Measurements from ENCODE around the gene G0S2. TPM values are rescaled to one million over a fixed set of nuclear protein-coding genes. Genes with fewer than 3 reads are reported as not detected.

G0S2 gene
- total and polyA plus RNA-seq, 9 of the 15 experiments (the other 6 are each of a cell fraction or from before 2014, with no cell fraction given): 0.18 to 65.6 (median 11.4) TPM

GRCh38 chr1:209661071-209661470 lies 14.1 kb upstream of the G0S2 start:
- Histone ChIP-seq H2AFZ (ENCODE audit: low read depth, low read length) (no peak overlapping the region), H3K4me1 (replicated peaks in 1 of 2; ENCODE audit: control insufficient read depth in 2 of 2, insufficient read depth in 2 of 2, low read length in 2 of 2) (peaks cover 5 to 6% of the 10 kb centered on the region in 2 experiments; a peak in 3 of 5 replicates), H3K27me3 (ENCODE audit: control insufficient read depth in 2 of 2, insufficient read depth in 2 of 2, low read length in 2 of 2) (peaks cover 0 to 3% of the 10 kb centered on the region in 2 experiments; a peak in 2 of 5 replicates), H4K20me1 (replicated peaks; ENCODE audit: control insufficient read depth, insufficient read depth, low read length) (no peaks in the 10 kb centered on the region), H3K79me2 (ENCODE audit: control insufficient read depth, insufficient read depth, low read length) (no peaks in the 10 kb centered on the region), H3K36me3 (ENCODE audit: control insufficient read depth, insufficient read depth, low read length) (no peaks in the 10 kb centered on the region), H3K9ac (ENCODE audit: insufficient read depth in 1 of 2, low read depth in 2 of 2, low read length in 2 of 2) (no peak overlapping the region), H3K4me3 (no peak overlapping the region), H3K9me1 (ENCODE audit: control insufficient read depth, insufficient read depth, low read length) (no peaks in the 10 kb centered on the region), H3K9me3 (replicated peaks; ENCODE audit: control insufficient read depth, insufficient read depth, low read depth, low read length) (no peaks in the 10 kb centered on the region), H3K4me2 (ENCODE audit: insufficient read depth, low read length) (no peak overlapping the region), H3K27ac (ENCODE audit: extremely low read depth, low read depth, low read length) (no peak overlapping the region)
- in situ Hi-C loops (cut with MboI) (no loop called here), intact Hi-C loops (cut with micrococcal nuclease) (no loop called here)
- no peak for ATAC-seq
- POLR2A ChIA-PET: interaction anchor here (0.8 to 1.0 kb wide), 3 partner anchors 8 to 13 kb away, joined by 3 read pairs; partner anchors contain the start of gene LAMB3
- 5% methylated on average over 1 of the region's 1 CpG for WGBS (ENCODE audit: insufficient coverage, low coverage, missing lambda C conversion rate)
- BruUV-seq (replicated peaks): no TSS peak
- CTCF ChIA-PET (ENCODE audit: low intra/inter-chr PET ratio): no interaction called here
- no peak for DNase-seq (ENCODE audit: extremely low read depth in 1 of 4, low spot score in 3 of 4)
- FAIRE-seq: no peak
- TF ChIP-seq BRD4 (IDR thresholded peaks at IDR 0.05) (no peak), NR1H2 (CRISPR knock-in tag; IDR thresholded peaks at IDR 0.05) (no peak), NFATC3 (IDR thresholded peaks at IDR 0.05) (no peak), ZNF133 (CRISPR knock-in tag; IDR thresholded peaks at IDR 0.05) (no peak), NONO (IDR thresholded peaks at IDR 0.05; ENCODE audit: low read depth in 2 of 2, low read length in 1 of 2) (no peak), E2F6 (IDR thresholded peaks at IDR 0.05; ENCODE audit: borderline replicate concordance in 1 of 2, extremely low read depth in 1 of 2, insufficient read depth in 1 of 2, insufficient read length in 1 of 2, low read depth in 1 of 2, low read length in 1 of 2, poor library complexity in 1 of 2, severe bottlenecking in 1 of 2) (no peak), SFPQ (IDR thresholded peaks at IDR 0.05; ENCODE audit: low read depth, low read length) (no peak)
- TF ChIP-seq, protein P1, sequence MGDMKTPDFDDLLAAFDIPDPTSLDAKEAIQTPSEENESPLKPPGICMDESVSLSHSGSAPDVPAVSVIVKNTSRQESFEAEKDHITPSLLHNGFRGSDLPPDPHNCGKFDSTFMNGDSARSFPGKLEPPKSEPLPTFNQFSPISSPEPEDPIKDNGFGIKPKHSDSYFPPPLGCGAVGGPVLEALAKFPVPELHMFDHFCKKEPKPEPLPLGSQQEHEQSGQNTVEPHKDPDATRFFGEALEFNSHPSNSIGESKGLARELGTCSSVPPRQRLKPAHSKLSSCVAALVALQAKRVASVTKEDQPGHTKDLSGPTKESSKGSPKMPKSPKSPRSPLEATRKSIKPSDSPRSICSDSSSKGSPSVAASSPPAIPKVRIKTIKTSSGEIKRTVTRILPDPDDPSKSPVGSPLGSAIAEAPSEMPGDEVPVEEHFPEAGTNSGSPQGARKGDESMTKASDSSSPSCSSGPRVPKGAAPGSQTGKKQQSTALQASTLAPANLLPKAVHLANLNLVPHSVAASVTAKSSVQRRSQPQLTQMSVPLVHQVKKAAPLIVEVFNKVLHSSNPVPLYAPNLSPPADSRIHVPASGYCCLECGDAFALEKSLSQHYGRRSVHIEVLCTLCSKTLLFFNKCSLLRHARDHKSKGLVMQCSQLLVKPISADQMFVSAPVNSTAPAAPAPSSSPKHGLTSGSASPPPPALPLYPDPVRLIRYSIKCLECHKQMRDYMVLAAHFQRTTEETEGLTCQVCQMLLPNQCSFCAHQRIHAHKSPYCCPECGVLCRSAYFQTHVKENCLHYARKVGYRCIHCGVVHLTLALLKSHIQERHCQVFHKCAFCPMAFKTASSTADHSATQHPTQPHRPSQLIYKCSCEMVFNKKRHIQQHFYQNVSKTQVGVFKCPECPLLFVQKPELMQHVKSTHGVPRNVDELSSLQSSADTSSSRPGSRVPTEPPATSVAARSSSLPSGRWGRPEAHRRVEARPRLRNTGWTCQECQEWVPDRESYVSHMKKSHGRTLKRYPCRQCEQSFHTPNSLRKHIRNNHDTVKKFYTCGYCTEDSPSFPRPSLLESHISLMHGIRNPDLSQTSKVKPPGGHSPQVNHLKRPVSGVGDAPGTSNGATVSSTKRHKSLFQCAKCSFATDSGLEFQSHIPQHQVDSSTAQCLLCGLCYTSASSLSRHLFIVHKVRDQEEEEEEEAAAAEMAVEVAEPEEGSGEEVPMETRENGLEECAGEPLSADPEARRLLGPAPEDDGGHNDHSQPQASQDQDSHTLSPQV (IDR thresholded peaks at IDR 0.05): no peak

Data from K562 (cell line).